T-helper 1 cell treated with Interleukin-12 subunit alpha and Interleukin-12 subunit beta and Interleukin-4 antibody, amounts not matched to agents 30 μg/mL and 1 μg/mL, for 36 hours (primary cell): Measurements from ENCODE around the gene NAA40.

Source experiments
- H3K27ac Mint-ChIP-seq: one replicate; pipeline ENCODE4 v1.8.0; 2021; ENCODE audit warnings: mild to moderate bottlenecking, mixed read lengths
- H3K27me3 Mint-ChIP-seq: one replicate; pipeline ENCODE4 v1.8.0; 2021; ENCODE audit warnings: low read depth, mixed read lengths
- H3K36me3 Mint-ChIP-seq: one replicate; pipeline ENCODE4 v1.8.0; 2021; ENCODE audit warnings: low read depth, mixed read lengths
- H3K4me1 Mint-ChIP-seq: one replicate; pipeline ENCODE4 v1.8.0; 2021; ENCODE audit warnings: low read depth, mixed read lengths
- H3K4me3 Mint-ChIP-seq: one replicate; pipeline ENCODE4 v1.8.0; 2021; ENCODE audit warnings: mild to moderate bottlenecking, moderate library complexity, mixed read lengths
- H3K9me3 Mint-ChIP-seq: one replicate; pipeline ENCODE4 v1.8.0; 2021; ENCODE audit warnings: mixed read lengths

NAA40 gene

DNA sequence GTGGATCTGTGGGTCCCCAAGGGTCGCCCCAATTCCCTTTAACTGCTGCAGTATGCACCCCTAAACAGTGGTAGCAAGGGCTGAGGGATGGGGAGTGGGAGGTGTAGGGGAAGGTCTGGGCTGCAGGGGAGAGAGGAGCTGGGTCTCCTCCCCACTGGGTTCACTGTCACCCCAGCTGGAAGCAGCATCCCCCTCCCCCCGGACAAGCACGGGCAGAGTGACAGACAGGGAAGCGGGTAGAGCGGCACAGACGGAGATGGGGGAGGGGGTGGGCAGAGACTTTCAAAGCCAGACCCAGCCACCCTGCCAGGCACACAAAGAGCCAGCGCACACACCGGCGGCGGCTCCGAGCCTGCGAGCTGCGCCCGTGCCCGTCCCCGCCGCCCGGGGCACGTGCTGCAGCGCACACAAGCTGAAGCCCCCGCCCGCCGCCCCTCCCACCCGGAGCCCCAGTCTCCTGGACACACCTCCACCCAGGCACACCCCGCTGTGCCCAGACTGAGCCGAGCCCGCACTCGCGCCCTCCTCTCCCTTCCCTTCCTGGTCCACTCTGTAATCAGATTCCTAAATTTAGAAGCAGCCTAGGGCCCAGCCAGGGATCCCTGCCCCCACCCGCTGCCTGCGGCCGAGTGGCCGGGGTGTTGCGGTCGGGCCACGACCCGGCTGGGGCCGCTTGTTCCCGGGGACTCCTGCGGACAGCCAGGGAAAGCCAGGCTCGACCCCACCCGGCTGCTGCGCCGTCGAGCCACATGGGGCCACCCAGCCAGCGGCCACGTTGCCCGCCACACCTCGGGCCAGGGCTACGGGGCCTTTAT lies 20.9 kb upstream of the NAA40 start:
- Mint-ChIP-seq H3K27me3 (peaks cover 26% of the 10 kb centered on the region), H3K27ac (no peak overlapping the region), H3K4me3 (peak overlapping the region; percentile 14), H3K4me1 (peaks cover 7% of the 10 kb centered on the region), H3K36me3 (no peaks in the 10 kb centered on the region), H3K9me3 (no peaks in the 10 kb centered on the region)

DNA sequence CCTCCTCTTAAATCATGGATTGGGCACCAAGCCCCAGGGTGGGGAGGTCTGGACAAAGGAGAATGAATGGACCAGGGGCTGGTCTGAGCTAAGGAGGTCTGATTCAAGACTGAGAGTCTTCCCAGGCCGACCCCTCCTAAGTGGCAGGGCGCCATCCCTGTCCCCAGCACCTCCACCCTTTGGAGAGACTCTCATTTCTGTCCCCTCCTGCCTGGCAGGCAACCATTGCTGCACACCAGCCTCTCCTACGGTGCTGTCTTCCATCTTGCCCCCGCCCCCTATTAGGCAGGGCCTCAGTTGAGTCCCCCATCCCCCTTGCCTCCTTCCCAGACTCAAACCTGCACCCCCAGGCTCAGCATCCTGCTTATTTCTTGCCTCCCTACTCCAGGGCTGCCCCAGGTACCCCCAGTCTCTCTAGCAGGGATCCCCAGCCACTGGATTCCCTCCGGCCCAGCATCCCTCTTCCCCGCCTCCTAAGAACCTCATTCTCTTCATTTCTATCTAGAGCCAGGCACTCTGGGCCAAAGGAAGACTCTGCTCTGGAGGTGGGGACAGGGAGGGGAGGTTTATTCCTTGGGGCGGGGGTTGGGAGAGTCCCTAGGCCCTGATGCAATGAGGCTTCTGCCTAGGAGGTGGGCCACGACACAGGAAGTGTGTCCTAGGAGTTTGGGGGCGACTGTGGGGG lies 20.2 kb upstream of the NAA40 start:
- peaks cover 32% of the 10 kb centered on the region for H3K27me3 Mint-ChIP-seq
- H3K4me1 Mint-ChIP-seq = peaks cover 7% of the 10 kb centered on the region
- H3K9me3 Mint-ChIP-seq = no peaks in the 10 kb centered on the region
- peak overlapping the region; percentile 50 for H3K4me3 Mint-ChIP-seq
- H3K27ac Mint-ChIP-seq = peak overlapping the region; percentile 26
- H3K36me3 Mint-ChIP-seq = no peaks in the 10 kb centered on the region

DNA sequence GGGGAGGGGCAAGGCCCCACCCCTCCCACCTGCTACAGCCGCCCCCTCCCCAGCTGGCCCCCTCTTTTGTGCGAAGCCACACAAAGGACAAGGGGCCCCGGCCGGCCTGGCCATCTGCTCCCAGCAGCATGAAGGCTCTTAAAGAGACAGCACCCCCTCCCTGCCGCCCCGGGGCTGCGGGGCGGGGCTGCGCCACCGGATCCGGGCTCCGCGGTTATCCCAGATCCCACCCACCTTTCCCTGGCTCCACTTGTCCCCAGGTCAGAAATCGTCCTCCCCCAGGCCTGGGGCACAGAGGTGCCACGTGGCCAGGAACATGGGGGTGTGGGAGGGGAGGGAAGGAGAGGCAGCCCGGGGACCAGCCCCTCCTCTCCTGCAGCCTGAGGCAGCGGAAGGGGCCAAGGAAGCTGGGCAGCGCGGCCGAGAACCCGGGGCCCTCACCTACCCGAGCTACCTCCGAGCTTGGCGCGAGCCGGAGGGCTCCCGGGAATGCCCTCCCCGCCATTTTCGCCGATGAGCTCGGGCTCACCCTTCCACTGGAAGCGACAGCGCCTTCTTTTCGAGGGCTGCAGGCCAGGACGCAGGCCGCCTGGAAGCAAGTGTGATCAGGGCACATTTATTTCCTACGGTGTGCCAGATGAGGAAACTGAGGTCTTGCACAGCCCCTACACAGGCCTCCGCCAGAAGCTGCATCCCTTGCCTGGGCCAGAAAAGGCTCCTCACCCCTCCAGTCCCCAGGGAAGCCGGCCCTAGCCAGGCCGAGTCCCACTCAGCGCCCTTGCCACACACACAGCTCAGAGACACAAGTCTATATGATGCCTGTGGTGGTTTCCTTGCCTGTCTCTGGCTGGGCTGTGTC lies 19.3 kb upstream of the NAA40 start:
- no peak overlapping the region for H3K27ac Mint-ChIP-seq
- no peaks in the 10 kb centered on the region for H3K9me3 Mint-ChIP-seq
- H3K27me3 Mint-ChIP-seq = peaks cover 34% of the 10 kb centered on the region
- no peaks in the 10 kb centered on the region for H3K36me3 Mint-ChIP-seq
- no peak overlapping the region for H3K4me3 Mint-ChIP-seq
- peaks cover 7% of the 10 kb centered on the region for H3K4me1 Mint-ChIP-seq

DNA sequence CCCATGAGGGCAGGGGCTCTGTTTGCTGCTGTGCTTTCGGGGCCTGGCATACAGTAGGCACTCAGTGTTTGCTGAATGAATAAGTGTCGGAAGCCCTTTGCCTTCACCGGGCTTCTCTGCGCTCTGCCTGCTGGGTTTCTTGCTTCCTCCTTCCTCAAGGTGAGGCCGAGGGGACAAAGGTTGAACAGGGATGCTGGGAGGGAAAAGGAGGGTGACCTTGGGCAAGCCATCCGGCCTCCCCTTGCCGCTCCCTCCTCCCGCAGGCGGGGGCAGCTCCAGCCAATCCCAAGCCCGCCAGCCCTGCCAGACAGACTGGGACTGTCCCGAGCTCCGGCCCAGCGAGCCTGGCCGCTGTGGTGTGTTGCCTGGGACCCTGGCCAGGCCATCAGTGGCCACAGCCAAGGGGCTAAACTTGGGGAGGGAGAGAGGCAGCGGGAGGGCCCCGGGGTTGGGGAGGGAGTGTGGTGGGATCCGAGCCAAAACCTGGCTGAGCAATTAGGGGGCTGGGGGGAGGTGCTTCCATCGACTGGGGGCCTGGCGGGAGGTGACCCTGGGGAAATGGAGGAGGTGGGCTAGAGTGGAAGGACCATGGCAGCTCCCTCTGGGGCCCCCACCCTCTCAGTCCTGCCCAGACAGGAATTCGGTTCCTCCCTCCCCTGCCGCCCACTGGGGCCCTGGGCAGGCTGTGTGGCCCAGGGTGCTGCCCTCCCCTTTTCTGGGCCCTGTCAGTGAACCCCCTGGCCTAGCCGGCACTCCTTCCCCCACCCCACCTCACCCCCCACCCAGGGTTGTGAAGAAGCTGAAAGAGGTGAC lies 18.5 kb upstream of the NAA40 start:
- Mint-ChIP-seq H3K9me3 (no peaks in the 10 kb centered on the region), H3K27me3 (peaks cover 36% of the 10 kb centered on the region), H3K4me1 (peaks cover 7% of the 10 kb centered on the region), H3K36me3 (no peaks in the 10 kb centered on the region), H3K27ac (no peak overlapping the region), H3K4me3 (no peak overlapping the region)

DNA sequence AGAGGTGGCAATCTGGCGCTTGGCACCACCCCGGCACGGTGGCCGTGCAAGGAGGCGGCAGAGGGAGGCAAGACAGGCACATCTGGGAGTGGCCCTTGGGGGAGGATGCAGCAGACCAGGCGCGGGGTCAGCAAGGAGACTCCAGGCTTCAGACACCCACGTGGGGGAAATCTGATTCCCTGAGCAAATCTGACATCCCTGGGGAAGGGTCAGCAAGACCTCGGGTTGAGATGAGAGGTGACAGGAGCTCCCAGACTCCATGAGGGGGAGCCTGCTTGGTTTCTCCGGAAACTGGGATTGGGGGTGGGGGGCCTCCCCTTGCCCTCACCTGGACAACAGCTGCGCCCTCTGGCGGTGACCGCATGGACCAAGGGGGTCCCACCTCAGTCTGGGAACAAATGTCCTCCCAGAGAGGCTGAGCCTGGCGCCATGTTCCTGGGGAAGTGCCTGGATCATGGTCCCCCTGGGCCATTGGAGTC lies 17.8 kb upstream of the NAA40 start:
- no peaks in the 10 kb centered on the region for H3K36me3 Mint-ChIP-seq
- H3K27ac Mint-ChIP-seq = no peak overlapping the region
- peaks cover 38% of the 10 kb centered on the region for H3K27me3 Mint-ChIP-seq
- peaks cover 7% of the 10 kb centered on the region for H3K4me1 Mint-ChIP-seq
- H3K9me3 Mint-ChIP-seq = no peaks in the 10 kb centered on the region
- no peak overlapping the region for H3K4me3 Mint-ChIP-seq

DNA sequence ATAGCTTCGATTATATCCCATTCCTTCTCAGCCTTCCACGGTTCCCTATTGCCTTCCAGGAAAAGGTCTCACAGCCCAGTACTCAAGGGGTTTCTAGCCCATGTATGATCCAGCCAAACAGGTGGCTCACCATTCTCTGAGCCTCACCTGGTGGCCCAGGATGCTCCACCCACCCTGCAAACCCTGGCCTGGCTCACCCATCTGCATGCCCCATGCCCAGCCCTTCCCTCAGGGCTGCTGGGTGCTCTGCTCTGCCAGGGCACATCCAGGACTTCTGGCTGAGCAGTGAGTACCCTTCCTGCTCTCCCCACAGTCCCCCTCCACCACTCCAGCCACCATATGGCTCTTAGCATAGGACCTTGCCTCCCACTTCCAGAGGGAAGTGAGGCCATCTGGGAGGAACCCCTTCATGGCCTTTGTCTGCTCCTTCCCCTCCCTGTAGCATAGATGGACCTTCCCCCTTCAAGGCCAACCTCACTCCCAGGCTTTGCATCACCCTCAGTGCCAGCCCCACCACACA lies 16.1 kb upstream of the NAA40 start:
- H3K4me3 Mint-ChIP-seq = no peak overlapping the region
- H3K4me1 Mint-ChIP-seq = peaks cover 4% of the 10 kb centered on the region
- no peaks in the 10 kb centered on the region for H3K36me3 Mint-ChIP-seq
- no peaks in the 10 kb centered on the region for H3K9me3 Mint-ChIP-seq
- H3K27ac Mint-ChIP-seq = no peak overlapping the region
- H3K27me3 Mint-ChIP-seq = peaks cover 41% of the 10 kb centered on the region

DNA sequence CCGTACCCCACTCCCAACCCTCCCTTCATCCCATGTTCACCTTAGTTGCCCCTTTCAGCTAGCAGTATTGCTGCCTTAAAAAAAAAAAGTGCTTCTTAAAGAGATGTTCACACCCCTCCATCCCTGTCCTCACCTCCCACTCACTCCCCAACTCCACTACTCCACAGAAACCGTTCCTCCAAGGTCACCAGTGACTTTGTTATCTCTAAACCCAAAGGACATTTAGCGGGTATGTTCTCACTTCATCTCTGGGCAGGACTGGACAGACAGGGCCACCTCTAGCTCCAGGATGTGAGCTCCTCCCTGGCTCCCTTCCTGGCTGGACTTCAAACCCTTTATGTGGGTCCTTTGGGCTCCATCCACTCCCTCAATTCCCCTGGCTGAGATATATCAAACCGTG lies 15.5 kb upstream of the NAA40 start:
- peaks cover 45% of the 10 kb centered on the region for H3K27me3 Mint-ChIP-seq
- no peak overlapping the region for H3K27ac Mint-ChIP-seq
- no peaks in the 10 kb centered on the region for H3K36me3 Mint-ChIP-seq
- no peak overlapping the region for H3K4me3 Mint-ChIP-seq
- H3K9me3 Mint-ChIP-seq = no peaks in the 10 kb centered on the region
- H3K4me1 Mint-ChIP-seq = peaks cover 3% of the 10 kb centered on the region

DNA sequence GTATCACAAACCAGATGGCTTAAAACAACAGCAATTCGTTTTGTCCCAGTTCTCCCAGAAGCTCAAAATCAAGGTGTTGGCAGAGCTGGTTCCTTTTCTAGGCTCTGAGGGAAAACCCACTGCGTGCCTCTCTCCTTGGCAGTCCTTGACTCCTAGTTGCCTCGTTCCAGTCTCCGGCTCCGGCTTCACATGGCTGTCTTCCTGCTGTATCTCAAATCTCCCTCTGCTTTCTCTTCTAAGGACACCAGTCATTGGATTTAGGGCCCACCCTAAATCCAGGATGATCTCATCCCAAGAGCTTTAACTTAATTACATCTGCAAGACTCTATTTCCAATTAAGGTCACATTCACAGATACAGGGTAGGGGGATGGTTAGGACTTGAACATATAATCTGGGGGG lies 9.2 kb upstream of the NAA40 start:
- no peaks in the 10 kb centered on the region for H3K36me3 Mint-ChIP-seq
- no peaks in the 10 kb centered on the region for H3K9me3 Mint-ChIP-seq
- H3K4me1 Mint-ChIP-seq = no peaks in the 10 kb centered on the region
- peaks cover 25% of the 10 kb centered on the region for H3K27me3 Mint-ChIP-seq
- no peak overlapping the region for H3K4me3 Mint-ChIP-seq
- H3K27ac Mint-ChIP-seq = no peak overlapping the region

DNA sequence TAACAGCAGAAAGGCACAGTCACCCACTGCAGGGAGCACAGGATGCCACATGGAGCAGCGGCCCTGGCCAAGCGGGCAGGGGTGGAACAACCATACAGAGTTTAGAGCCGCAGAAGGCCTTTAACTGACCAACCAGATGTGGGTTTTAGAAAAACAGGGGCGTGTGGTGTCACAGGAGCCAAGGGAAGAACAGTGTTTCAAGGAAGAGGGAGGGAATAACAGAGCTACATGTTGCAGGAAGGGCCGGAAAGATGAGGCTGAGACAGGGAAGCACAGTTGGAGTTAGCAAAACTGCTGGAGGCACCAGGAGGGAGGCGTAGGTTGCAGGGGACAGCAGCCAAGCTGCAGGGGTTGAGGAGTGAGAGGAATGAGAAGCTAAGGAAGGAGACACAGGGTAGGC lies 7.8 kb upstream of the NAA40 start:
- no peaks in the 10 kb centered on the region for H3K36me3 Mint-ChIP-seq
- H3K27ac Mint-ChIP-seq = no peak overlapping the region
- H3K4me1 Mint-ChIP-seq = no peaks in the 10 kb centered on the region
- H3K9me3 Mint-ChIP-seq = no peaks in the 10 kb centered on the region
- H3K27me3 Mint-ChIP-seq = peaks cover 20% of the 10 kb centered on the region
- H3K4me3 Mint-ChIP-seq = no peak overlapping the region

DNA sequence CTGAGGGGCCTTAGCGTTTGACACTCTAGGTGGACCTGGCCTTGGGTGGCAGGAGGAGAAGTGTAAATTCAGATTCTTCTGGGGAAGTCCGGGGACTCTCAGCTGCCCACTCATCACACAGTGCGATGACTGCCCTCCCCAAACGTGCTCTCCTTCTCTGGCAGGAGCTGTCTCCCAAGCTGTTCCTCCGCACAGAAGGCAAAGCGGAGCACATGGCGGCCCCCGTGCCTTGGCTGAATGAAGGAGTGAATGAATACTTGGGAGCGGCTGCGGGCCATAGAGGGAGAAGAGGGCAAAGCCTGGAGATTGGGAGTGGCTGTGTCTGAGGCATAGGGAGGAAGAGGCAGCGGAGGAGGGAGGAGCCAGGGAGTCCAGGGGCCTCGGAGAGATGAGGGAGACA lies 6.9 kb upstream of the NAA40 start:
- Mint-ChIP-seq H3K4me1 (no peaks in the 10 kb centered on the region), H3K27me3 (peaks cover 18% of the 10 kb centered on the region), H3K4me3 (no peak overlapping the region), H3K9me3 (no peaks in the 10 kb centered on the region), H3K36me3 (no peaks in the 10 kb centered on the region), H3K27ac (no peak overlapping the region)

DNA sequence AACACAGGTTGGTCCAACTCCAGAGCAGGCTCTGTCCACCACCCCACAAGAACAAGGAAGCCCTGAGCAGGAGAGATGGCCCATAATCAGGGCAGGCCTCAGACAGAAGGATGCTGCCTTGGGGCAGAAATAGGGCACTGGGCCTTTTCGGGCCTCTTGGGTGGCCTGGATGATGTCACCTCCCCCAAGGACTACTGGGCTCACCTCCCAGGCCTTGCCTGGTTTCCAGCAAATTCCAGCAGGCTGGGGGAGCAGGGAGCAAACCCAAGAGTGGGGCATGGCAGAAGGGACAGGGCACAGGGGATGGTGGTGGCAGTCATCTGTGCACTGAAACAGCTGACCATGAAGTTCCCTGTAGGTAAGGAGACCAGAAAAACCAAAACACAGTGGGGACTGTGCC lies 5.3 kb upstream of the NAA40 start:
- Mint-ChIP-seq H3K27me3 (peaks cover 6% of the 10 kb centered on the region), H3K4me1 (peaks cover 7% of the 10 kb centered on the region), H3K4me3 (no peak overlapping the region), H3K27ac (no peak overlapping the region), H3K36me3 (no peaks in the 10 kb centered on the region), H3K9me3 (no peaks in the 10 kb centered on the region)

DNA sequence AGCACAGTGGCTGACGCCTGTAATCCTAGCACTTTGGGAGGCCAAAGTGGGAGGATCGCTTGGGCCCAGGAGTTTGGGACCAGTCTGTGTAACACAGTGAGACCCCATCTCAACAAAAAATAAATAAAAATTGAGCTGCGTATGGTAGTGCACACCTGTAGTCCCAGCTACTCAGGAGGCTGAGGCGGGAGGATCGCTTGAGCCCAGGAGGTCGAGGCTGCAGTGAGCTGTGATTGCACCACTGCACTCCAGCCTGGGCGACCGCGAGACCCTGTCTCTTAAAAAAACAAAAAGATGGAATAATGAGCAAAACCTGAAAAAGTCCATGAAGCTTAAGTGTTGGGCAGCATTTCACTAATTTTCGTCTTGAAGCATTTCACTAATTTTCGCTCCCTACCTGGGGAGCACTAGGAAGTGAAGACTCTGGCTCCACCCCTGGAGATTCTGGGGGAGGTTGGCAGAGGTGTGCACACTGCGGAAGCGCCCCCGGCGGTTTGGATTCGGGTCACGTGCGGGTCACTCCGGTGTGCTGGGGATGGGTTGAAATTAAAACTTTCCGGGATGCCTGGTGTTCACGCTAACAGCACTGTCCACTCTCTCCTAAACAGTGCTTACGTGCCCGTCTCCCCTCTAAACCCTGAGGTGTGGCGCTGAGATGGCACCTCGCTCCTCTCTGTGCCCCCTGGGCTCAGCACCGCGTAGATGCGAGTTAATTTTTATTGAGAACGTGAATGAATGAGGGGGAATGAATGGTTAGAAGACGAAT lies 906 bp upstream of the NAA40 start:
- peak overlapping the region; percentile 81 for H3K27ac Mint-ChIP-seq
- no peaks in the 10 kb centered on the region for H3K9me3 Mint-ChIP-seq
- H3K4me1 Mint-ChIP-seq = peaks cover 21% of the 10 kb centered on the region
- H3K36me3 Mint-ChIP-seq = no peaks in the 10 kb centered on the region
- H3K27me3 Mint-ChIP-seq = no peaks in the 10 kb centered on the region
- peak overlapping the region; percentile 92 for H3K4me3 Mint-ChIP-seq

DNA sequence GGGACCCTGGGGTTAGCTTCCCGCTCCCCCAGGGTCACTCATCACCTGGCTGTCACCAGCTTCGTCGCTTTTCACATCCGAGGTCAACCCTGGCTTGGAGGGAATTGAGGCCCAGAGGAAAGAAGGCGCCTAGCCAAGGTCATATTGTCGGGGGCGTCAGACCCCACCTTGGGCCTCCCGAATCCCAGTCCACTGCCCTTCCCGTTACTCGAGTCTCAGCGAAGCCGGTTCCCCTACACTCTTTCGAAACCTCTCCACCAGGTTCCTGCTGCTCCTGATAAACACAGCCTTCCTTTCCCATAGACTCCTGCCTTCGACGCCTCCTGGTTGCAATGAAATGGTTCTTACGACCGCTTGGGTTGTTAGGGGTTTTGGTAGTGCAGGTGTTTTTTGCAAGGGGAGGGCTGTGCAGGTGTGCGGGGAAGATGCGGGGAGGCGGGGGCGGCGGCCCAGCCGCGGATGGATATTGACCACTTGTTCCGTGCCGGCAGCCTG lies 642 bp downstream of the NAA40 start:
- Mint-ChIP-seq H3K27ac (peak overlapping the region; percentile 78), H3K4me3 (peak overlapping the region; percentile 92)

More for the DNA sequence above, 642 bp downstream of the NAA40 start:
- H3K36me3 Mint-ChIP-seq = no peaks in the 10 kb centered on the region
- H3K4me1 Mint-ChIP-seq = peaks cover 26% of the 10 kb centered on the region
- H3K27me3 Mint-ChIP-seq = no peaks in the 10 kb centered on the region
- H3K9me3 Mint-ChIP-seq = no peaks in the 10 kb centered on the region
